Peyer's patch (tissue), 4 donors: ENCODE measurements around the gene CSH2. TPM values are rescaled to one million over a fixed set of nuclear protein-coding genes. Genes with fewer than 3 reads are reported as not detected.

Source experiments
- DNase-seq, 3 donors: peaks; one replicate each; pipeline ENCODE4 v3.0.0-alpha.2; 2017 to 2019
- H3K27ac ChIP-seq, 4 donors: fragments of 200-600 bp; sonication (generic); one replicate each; pipeline ENCODE4 v1.5.1; 2016 to 2019
- H3K27me3 ChIP-seq, 2 donors: fragments of 200-600 bp; sonication (generic); one replicate each; pipeline ENCODE4 v1.5.1; 2019
- H3K36me3 ChIP-seq, 3 donors: fragments of 200-600 bp; sonication (generic); one replicate each; pipeline ENCODE4 v1.5.1; 2016 to 2019
- H3K4me1 ChIP-seq, 4 donors: fragments of 200-600 bp; sonication (generic); one replicate each; pipeline ENCODE4 v1.5.1; 2016 to 2019
- H3K4me3 ChIP-seq, 4 donors: fragments of 200-600 bp; sonication (generic); 1 replicate in 3 of 4; 2 replicates in 1 of 4; pipeline ENCODE4 v1.5.1; 2016 to 2019; ENCODE audit warnings: mild to moderate bottlenecking in 1 of 4
- H3K9me3 ChIP-seq, 4 donors: fragments of 200-600 bp; sonication (generic); one replicate each; pipeline ENCODE4 v1.5.1; 2016 to 2019; ENCODE audit warnings: mild to moderate bottlenecking in 1 of 4
- CTCF ChIP-seq, 6 experiments: fragments of 450-650 bp in 4 of 6; fragments of 200-600 bp in 2 of 6; sonication (generic) in 1 of 6; IDR thresholded peaks; one replicate each; pipeline ENCODE4 v1.5.1; 2017 to 2019; ENCODE audit warnings: antibody characterized with exemption in 6 of 6, mild to moderate bottlenecking in 3 of 6, moderate library complexity in 1 of 6
- POLR2A ChIP-seq, 2 donors: fragments of 450-650 bp; IDR thresholded peaks; one replicate each; pipeline ENCODE4 v1.5.1; 2017; ENCODE audit warnings: antibody characterized with exemption in 2 of 2, mild to moderate bottlenecking in 2 of 2, moderate library complexity in 2 of 2
- total RNA-seq, 4 donors: library from RNA; depleted of rRNA; stranded (reverse); fragments of >200 nt; gene quantifications; one replicate each; pipeline ENCODE4 v1.1.0, GENCODE V29; 2016

The CSH2 gene
- total RNA-seq, 4 donors from 2014 or later, result not detected

- peak overlapping the region; percentile 75 to 92 (median 92) for H3K27ac ChIP-seq
- H3K27me3 ChIP-seq, result no peaks in the 10 kb centered on the region
- TF ChIP-seq CTCF (IDR thresholded peaks at IDR 0.05) (no peak), POLR2A (IDR thresholded peaks at IDR 0.05) (no peak)
- peak; percentile 40 to 81 (median 68) for DNase-seq
- peaks cover 0 to 52% (median 27%) of the 10 kb centered on the region in 4 donors for H3K4me1 ChIP-seq
- peak overlapping the region in 2 of 4 donors; percentile 23 to 25 for H3K4me3 ChIP-seq
- no peaks in the 10 kb centered on the region for H3K9me3 ChIP-seq
- H3K36me3 ChIP-seq, result peaks cover 0 to 41% (median 0%) of the 10 kb centered on the region in 3 donors
Measured at GRCh38 chr17:63838631-63839171, 34.8 kb downstream of the CSH2 start.

GRCh38 chr17:63837962-63838600 lies 35.4 kb downstream of the CSH2 start:
- no peak for TF ChIP-seq CTCF (IDR thresholded peaks at IDR 0.05)
- no peak for TF ChIP-seq POLR2A (IDR thresholded peaks at IDR 0.05)
- no peaks in the 10 kb centered on the region for H3K27me3 ChIP-seq
- peaks cover 0 to 47% (median 0%) of the 10 kb centered on the region in 3 donors for H3K36me3 ChIP-seq
- H3K4me1 ChIP-seq, result peaks cover 0 to 52% (median 25%) of the 10 kb centered on the region in 4 donors
- H3K9me3 ChIP-seq, result no peaks in the 10 kb centered on the region
- H3K4me3 ChIP-seq, result no peak overlapping the region
- peak overlapping the region; percentile 29 to 92 (median 84) for H3K27ac ChIP-seq
- DNase-seq, result no peak

GRCh38 chr17:63837480-63837879 lies 36.0 kb downstream of the CSH2 start:
- H3K4me1 ChIP-seq, result peaks cover 0 to 52% (median 25%) of the 10 kb centered on the region in 4 donors
- no peaks in the 10 kb centered on the region for H3K9me3 ChIP-seq
- H3K27me3 ChIP-seq, result no peaks in the 10 kb centered on the region
- no peak for DNase-seq
- peaks cover 0 to 53% (median 0%) of the 10 kb centered on the region in 3 donors for H3K36me3 ChIP-seq
- H3K27ac ChIP-seq, result peak overlapping the region in 3 of 4 donors; percentile 75 to 92 (median 92)
- H3K4me3 ChIP-seq, result no peak overlapping the region
- no peak for TF ChIP-seq POLR2A (IDR thresholded peaks at IDR 0.05)
- TF ChIP-seq CTCF (IDR thresholded peaks at IDR 0.05), result no peak

- H3K9me3 ChIP-seq, result no peaks in the 10 kb centered on the region
- H3K4me3 ChIP-seq, result no peak overlapping the region
- TF ChIP-seq POLR2A (IDR thresholded peaks at IDR 0.05), result no peak
- TF ChIP-seq CTCF (IDR thresholded peaks at IDR 0.05), result no peak
- peaks cover 0 to 52% (median 25%) of the 10 kb centered on the region in 4 donors for H3K4me1 ChIP-seq
- H3K27me3 ChIP-seq, result no peaks in the 10 kb centered on the region
- no peak overlapping the region for H3K27ac ChIP-seq
- DNase-seq, result no peak
- peaks cover 0 to 60% (median 0%) of the 10 kb centered on the region in 3 donors for H3K36me3 ChIP-seq
Measured at GRCh38 chr17:63836811-63837210, 36.7 kb downstream of the CSH2 start.

- Histone ChIP-seq H3K36me3 (peaks cover 0 to 76% (median 0%) of the 10 kb centered on the region in 3 donors), H3K27me3 (no peaks in the 10 kb centered on the region), H3K4me1 (peaks cover 0 to 38% (median 13%) of the 10 kb centered on the region in 4 donors), H3K27ac (no peak overlapping the region), H3K9me3 (no peaks in the 10 kb centered on the region), H3K4me3 (no peak overlapping the region)
- TF ChIP-seq CTCF (IDR thresholded peaks at IDR 0.05) (no peak), POLR2A (IDR thresholded peaks at IDR 0.05) (no peak)
- no peak for DNase-seq
Measured at GRCh38 chr17:63835167-63835720, 38.2 kb downstream of the CSH2 start.
